ENCODE data around the gene TNK2. TPM values are rescaled to one million over a fixed set of nuclear protein-coding genes. Genes with fewer than 3 reads are reported as not detected.

Gene TNK2
- total RNA-seq, 3 donors from 2014 or later (not counting 1 experiment from before 2014, with no cell fraction given): 169 to 207 (median 171) TPM

DNA sequence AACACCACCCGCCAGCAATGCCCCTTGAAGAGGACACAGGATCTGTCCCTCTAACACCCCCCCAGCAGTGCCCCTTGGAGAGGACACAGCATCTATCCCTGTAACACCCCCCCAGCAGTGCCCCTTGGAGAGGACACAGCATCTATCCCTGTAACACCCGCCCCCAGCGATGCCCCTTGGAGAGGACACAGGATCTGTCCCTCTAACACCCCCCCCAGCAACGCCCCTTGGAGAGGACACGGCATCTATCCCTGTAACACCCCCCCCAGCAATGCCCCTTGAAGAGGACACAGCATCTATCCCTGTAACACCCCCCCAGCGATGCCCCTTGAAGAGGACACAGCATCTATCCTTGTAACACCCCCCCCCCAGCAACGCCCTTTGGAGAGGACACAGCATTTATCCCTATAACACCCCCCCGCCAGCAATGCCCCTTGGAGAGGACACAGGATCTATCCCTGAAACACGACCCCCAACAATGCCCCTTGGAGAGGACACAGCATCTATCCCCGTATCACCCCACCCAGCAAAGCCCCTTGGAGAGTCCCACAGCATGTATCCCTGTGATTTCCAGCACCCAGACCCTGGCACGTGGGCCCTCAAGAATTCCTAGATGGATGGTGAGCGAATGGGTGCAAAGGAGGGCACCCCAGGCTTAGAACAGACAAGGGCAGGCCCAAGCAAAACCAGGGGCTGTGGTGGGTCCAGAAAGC, 26.9 kb downstream of the TNK2 start:
- TF ChIP-seq, protein P1, sequence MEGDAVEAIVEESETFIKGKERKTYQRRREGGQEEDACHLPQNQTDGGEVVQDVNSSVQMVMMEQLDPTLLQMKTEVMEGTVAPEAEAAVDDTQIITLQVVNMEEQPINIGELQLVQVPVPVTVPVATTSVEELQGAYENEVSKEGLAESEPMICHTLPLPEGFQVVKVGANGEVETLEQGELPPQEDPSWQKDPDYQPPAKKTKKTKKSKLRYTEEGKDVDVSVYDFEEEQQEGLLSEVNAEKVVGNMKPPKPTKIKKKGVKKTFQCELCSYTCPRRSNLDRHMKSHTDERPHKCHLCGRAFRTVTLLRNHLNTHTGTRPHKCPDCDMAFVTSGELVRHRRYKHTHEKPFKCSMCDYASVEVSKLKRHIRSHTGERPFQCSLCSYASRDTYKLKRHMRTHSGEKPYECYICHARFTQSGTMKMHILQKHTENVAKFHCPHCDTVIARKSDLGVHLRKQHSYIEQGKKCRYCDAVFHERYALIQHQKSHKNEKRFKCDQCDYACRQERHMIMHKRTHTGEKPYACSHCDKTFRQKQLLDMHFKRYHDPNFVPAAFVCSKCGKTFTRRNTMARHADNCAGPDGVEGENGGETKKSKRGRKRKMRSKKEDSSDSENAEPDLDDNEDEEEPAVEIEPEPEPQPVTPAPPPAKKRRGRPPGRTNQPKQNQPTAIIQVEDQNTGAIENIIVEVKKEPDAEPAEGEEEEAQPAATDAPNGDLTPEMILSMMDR (IDR thresholded peaks at IDR 0.05): no peak
- intact Hi-C loops (cut with micrococcal nuclease): no loop called here

DNA sequence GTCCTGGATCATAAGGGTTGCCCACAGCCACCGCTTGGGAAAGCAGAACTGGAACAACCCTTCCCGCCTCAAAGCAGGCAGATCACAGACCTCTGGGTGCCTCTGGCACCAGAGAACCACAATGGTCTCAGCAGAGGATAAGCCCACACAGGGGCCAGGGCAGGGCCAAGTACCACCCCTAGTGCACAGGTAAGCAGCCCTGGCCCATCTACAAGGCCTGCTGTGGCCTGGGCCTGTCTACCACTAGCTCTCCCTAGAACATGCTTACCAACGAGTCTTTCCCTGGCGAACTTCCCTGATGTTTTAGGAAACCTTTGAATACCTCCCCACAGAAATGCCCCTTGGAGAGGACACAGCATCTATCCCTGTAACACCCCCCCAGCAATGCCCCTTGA, 28.3 kb downstream of the TNK2 start:
- H3K27ac ChIP-seq (ENCODE audit: low read length): no peak overlapping the region
- ATAC-seq (no peak), DNase-seq (no peak)
- Mint-ChIP-seq H3K4me1 (peaks cover 0 to 8% of the 10 kb centered on the region in 2 donors), H3K27ac (no peak overlapping the region), H3K9me3 (no peaks in the 10 kb centered on the region), H3K36me3 (no peaks in the 10 kb centered on the region), H3K4me3 (no peak overlapping the region), H3K27me3 (ENCODE audit: low read depth in 2 of 2) (no peaks in the 10 kb centered on the region)
- H3K36me3 ChIP-seq (ENCODE audit: control insufficient read depth, insufficient read depth, low read length): peaks cover 64% of the 10 kb centered on the region
- intact Hi-C loops (cut with micrococcal nuclease): no loop called here
- no peak overlapping the region for H3K4me3 ChIP-seq (ENCODE audit: low read length)
- TF ChIP-seq, protein P1 (IDR thresholded peaks at IDR 0.05): no peak
- WGBS (ENCODE audit: insufficient coverage): 94% methylated on average over 4 of the region's 4 CpGs
- H3K4me1 ChIP-seq (ENCODE audit: control insufficient read depth, insufficient read depth, low read length): peaks cover 3% of the 10 kb centered on the region
- H3K27me3 ChIP-seq (ENCODE audit: control insufficient read depth, insufficient read depth, low read length): no peaks in the 10 kb centered on the region
- no peaks in the 10 kb centered on the region for H3K9me3 ChIP-seq (ENCODE audit: control insufficient read depth, insufficient read depth, low read length)

More for the DNA sequence above, 26.9 kb downstream of the TNK2 start:
- DNase-seq (no peak), ATAC-seq (no peak)
- H3K4me1 ChIP-seq (ENCODE audit: control insufficient read depth, insufficient read depth, low read length): peaks cover 3% of the 10 kb centered on the region
- H3K36me3 Mint-ChIP-seq: no peaks in the 10 kb centered on the region
- H3K27me3 ChIP-seq (ENCODE audit: control insufficient read depth, insufficient read depth, low read length): no peaks in the 10 kb centered on the region
- no peak overlapping the region for H3K27ac ChIP-seq (ENCODE audit: low read length)
- no peak overlapping the region for H3K4me3 Mint-ChIP-seq
- no peaks in the 10 kb centered on the region for H3K27me3 Mint-ChIP-seq (ENCODE audit: low read depth in 2 of 2)
- H3K4me3 ChIP-seq (ENCODE audit: low read length): no peak overlapping the region
- H3K4me1 Mint-ChIP-seq: peaks cover 0 to 14% of the 10 kb centered on the region in 2 donors
- H3K9me3 ChIP-seq (ENCODE audit: control insufficient read depth, insufficient read depth, low read length): no peaks in the 10 kb centered on the region
- WGBS (ENCODE audit: insufficient coverage): 97% methylated on average over 5 of the region's 12 CpGs
- H3K36me3 ChIP-seq (ENCODE audit: control insufficient read depth, insufficient read depth, low read length): peaks cover 63% of the 10 kb centered on the region
- no peak overlapping the region for H3K27ac Mint-ChIP-seq
- no peaks in the 10 kb centered on the region for H3K9me3 Mint-ChIP-seq

DNA sequence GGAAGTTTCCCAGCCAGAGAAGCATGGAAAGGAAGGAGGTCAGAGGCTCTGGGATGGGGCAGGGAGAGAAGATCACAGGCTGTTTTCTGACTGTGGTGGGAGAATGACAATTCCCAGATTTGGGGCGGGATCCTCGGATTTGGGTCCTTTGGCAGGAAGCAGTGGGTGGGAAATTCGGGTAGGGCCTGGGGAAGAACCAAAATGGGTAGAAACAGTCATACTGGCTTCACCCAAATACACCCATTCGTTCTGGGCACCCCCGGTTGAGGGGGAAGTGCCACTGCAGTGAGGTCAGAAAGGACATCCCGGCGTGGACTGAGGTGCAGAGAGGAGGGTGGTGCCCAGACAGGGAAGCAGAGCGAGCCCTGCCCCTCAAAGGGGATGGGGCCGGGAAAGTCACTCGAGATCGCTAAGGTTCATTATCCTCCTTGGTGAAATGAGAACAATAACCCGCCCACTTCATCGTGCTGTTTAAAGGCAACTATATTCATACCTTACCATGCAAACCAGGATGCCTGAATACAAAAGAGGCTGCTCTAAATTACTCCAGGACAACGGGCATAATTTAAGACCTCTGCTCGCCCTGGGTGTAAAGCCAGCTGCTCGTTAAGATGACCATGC, 28.8 kb downstream of the TNK2 start:
- Mint-ChIP-seq H3K4me3 (no peak overlapping the region), H3K27ac (no peak overlapping the region)
- 95% methylated on average over 16 of the region's 16 CpGs for WGBS (ENCODE audit: insufficient coverage)

More for the DNA sequence above, 28.8 kb downstream of the TNK2 start:
- DNase-seq: no peak
- Histone ChIP-seq H3K9me3 (ENCODE audit: control insufficient read depth, insufficient read depth, low read length) (no peaks in the 10 kb centered on the region), H3K27me3 (ENCODE audit: control insufficient read depth, insufficient read depth, low read length) (no peaks in the 10 kb centered on the region), H3K4me1 (ENCODE audit: control insufficient read depth, insufficient read depth, low read length) (peaks cover 3% of the 10 kb centered on the region), H3K4me3 (ENCODE audit: low read length) (no peak overlapping the region), H3K36me3 (ENCODE audit: control insufficient read depth, insufficient read depth, low read length) (peaks cover 60% of the 10 kb centered on the region), H3K27ac (ENCODE audit: low read length) (no peak overlapping the region)
- Mint-ChIP-seq H3K36me3 (no peaks in the 10 kb centered on the region), H3K9me3 (no peaks in the 10 kb centered on the region), H3K27me3 (ENCODE audit: low read depth in 2 of 2) (no peaks in the 10 kb centered on the region), H3K4me1 (peaks cover 0 to 8% of the 10 kb centered on the region in 2 donors)
- TF ChIP-seq, protein P1 (IDR thresholded peaks at IDR 0.05): no peak
- intact Hi-C loops (cut with micrococcal nuclease): no loop called here
- ATAC-seq: no peak

Data from natural killer cell (primary cell).